ENCODE results near the gene ARSB. TPM values are rescaled to one million over a fixed set of nuclear protein-coding genes. Genes with fewer than 3 reads are reported as not detected.
A peak's percentile ranks its signal among the peaks of the same experiment; 100 is the strongest.

ARSB gene
- total RNA-seq, 1 experiment from 2014 or later, result 18.1 TPM

GRCh38 chr5:78730300-78731094 is 254.6 kb downstream of the ARSB start:
- in situ Hi-C loops (cut with HindIII; ENCODE audit: low pct_unique_long_range_greater_than_20kb, low sequenced_read_pairs), result no loop called here
- intact Hi-C loops (cut with micrococcal nuclease; ENCODE audit: unreplicated experiment), result no loop called here
- no peak overlapping the region for H3K27ac ChIP-seq (ENCODE audit: low read length)
- H3K4me1 ChIP-seq (ENCODE audit: control insufficient read depth, insufficient read depth, low read length), result no peaks in the 10 kb centered on the region
- H3K27me3 ChIP-seq (ENCODE audit: control insufficient read depth, insufficient read depth, low read length), result no peaks in the 10 kb centered on the region; the same call in 1 of the 2 replicates
- POLR2A ChIA-PET, result interaction anchor here (0.6 kb wide), 1 partner anchor 102 kb away, joined by 3 read pairs; no protein-coding TSS in a partner anchor
- DNase-seq (ENCODE audit: low read depth, low spot score) (no peak), ATAC-seq (no peak)
- TF ChIP-seq POLR2AphosphoS5 (IDR thresholded peaks at IDR 0.05; ENCODE audit: low read depth, low read length) (no peak), TCF7L2 (IDR thresholded peaks at IDR 0.05; ENCODE audit: low read depth, low read length) (no peak), REST (IDR thresholded peaks at IDR 0.05; ENCODE audit: insufficient read depth in 1 of 2, low read depth in 2 of 2, low read length in 1 of 2) (no peak), SIN3A (IDR thresholded peaks at IDR 0.05; ENCODE audit: borderline replicate concordance, insufficient read depth, low read depth, low read length) (no peak)
- H3K9me3 ChIP-seq (ENCODE audit: control insufficient read depth, insufficient read depth, low read depth, low read length), result no peaks in the 10 kb centered on the region
- no TSS peak for BruUV-seq (replicated peaks)
- no peaks in the 10 kb centered on the region for H3K36me3 ChIP-seq (ENCODE audit: control insufficient read depth, insufficient read depth, low read length)
- CTCF ChIA-PET, result no interaction called here
- no peak overlapping the region for H3K4me3 ChIP-seq (ENCODE audit: low read depth in 2 of 2, low read length in 2 of 2)

DNA sequence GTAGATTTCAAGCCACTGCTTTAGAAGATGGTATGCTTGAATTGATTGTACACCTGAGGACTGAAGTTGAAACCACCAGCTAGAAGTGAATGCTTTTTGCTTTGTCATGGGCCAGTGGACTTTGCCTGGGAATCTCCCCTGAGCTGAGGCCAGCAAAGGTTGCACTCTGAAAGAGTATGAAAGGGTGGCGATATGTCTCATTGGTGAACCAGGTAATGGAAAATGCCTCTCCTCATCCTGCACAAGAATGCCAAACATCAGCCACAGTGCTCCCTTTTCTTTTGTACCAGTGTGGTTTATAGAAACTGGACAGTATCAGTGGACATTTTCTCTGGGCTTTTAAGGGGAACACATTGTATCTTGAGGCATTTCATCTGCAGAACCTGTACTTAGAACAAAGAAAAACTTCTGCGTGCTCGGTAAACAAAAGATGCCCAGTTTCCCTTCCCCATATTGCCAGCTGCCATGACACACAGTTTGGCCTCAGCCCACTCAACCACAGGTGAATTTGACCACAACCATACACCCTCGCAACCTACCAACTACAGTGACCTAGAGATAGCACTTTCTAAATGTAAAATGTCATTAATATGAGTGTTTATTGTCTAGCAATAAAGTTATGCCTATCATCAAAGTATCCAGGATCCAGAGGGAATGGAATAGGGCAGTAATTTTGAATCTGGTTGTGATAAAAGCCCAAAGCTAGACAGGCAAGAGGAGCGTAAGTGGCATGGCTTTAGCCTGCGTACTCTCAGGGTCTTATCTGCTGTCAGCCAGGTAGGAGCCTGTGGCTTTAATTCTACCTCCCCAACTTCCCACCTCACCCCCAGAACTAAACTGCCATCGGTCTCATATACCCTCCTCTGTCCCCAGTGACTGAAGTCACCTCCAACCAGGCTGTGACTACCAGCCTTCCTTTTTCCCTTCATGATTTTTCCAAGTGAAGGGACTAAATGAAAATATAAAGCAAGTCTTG is 257.0 kb downstream of the ARSB start:
- Histone ChIP-seq H3K27ac (ENCODE audit: low read length) (no peak overlapping the region), H3K4me1 (ENCODE audit: control insufficient read depth, insufficient read depth, low read length) (no peaks in the 10 kb centered on the region), H3K27me3 (ENCODE audit: control insufficient read depth, insufficient read depth, low read length) (no peaks in the 10 kb centered on the region; the same call in 1 of the 2 replicates), H3K36me3 (ENCODE audit: control insufficient read depth, insufficient read depth, low read length) (no peaks in the 10 kb centered on the region), H3K4me3 (ENCODE audit: low read depth in 2 of 2, low read length in 2 of 2) (no peak overlapping the region), H3K9me3 (ENCODE audit: control insufficient read depth, insufficient read depth, low read depth, low read length) (no peaks in the 10 kb centered on the region)
- DNase-seq (ENCODE audit: low read depth, low spot score) (no peak), ATAC-seq (peak; percentile 45)
- TF ChIP-seq POLR2AphosphoS5 (IDR thresholded peaks at IDR 0.05; ENCODE audit: low read depth, low read length), result no peak
- no peak for TF ChIP-seq TCF7L2 (IDR thresholded peaks at IDR 0.05; ENCODE audit: low read depth, low read length)
- TF ChIP-seq REST (IDR thresholded peaks at IDR 0.05; ENCODE audit: insufficient read depth in 1 of 2, low read depth in 2 of 2, low read length in 1 of 2), result no peak
- TF ChIP-seq SIN3A (IDR thresholded peaks at IDR 0.05; ENCODE audit: borderline replicate concordance, insufficient read depth, low read depth, low read length), result no peak
- TF ChIP-seq CTCF (IDR thresholded peaks at IDR 0.05), result no peak
- POLR2A ChIA-PET, result no interaction called here
- no TSS peak for BruUV-seq (replicated peaks)
- intact Hi-C loops (cut with micrococcal nuclease; ENCODE audit: unreplicated experiment), result no loop called here
- CTCF ChIA-PET, result no interaction called here
- in situ Hi-C loops (cut with HindIII; ENCODE audit: low pct_unique_long_range_greater_than_20kb, low sequenced_read_pairs), result no loop called here
